GM18909 (cell line): ENCODE measurements around the gene CACNA1F.

Experiments used
- ATAC-seq: cut with Tn5 transposase; IDR thresholded peaks from one replicate; pipeline ENCODE4 v1.9.1; 2021; ENCODE audit warnings: mild to moderate bottlenecking; ENCODE audit not compliant: unreplicated experiment, poor library complexity

Gene CACNA1F

GRCh38 chrX:49233176-49233575 is at the start of gene CACNA1F:
Gene CACNA1F, minus strand, starts transcription at chrX:49233340. Its CDS starts 31 bp downstream, at chrX:49233309.
- no peak for ATAC-seq

DNA sequence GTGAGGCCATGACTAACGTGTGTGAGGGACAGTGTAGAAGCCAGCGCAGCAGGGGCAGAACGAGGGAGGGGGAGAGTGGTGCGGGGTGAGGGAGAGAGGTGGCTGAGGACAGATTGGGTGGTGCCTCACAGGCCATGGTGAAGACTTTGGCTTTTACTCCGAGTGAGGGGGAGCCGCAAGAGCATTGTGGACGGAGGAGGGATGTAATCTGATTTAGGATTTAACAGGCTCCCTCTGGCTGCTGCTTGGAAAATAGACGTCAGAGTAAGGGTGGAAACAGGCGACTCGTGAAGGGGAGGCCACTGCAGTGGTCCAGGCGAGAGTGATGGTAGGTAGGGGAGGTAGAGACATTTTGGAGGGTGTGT is 49.5 kb upstream of the CACNA1F start:
- ATAC-seq = no peak

- no peak for ATAC-seq
Measured at GRCh38 chrX:49278081-49278480, 44.9 kb upstream of the CACNA1F start.

GRCh38 chrX:49277535-49277830 is 44.3 kb upstream of the CACNA1F start:
- no peak for ATAC-seq

- ATAC-seq = no peak
Measured at GRCh38 chrX:49276671-49277534, 43.8 kb upstream of the CACNA1F start.

- no peak for ATAC-seq
Measured at GRCh38 chrX:49276207-49276606, 43.1 kb upstream of the CACNA1F start.

- no peak for ATAC-seq
Measured at GRCh38 chrX:49273181-49273727, 40.1 kb upstream of the CACNA1F start.

DNA sequence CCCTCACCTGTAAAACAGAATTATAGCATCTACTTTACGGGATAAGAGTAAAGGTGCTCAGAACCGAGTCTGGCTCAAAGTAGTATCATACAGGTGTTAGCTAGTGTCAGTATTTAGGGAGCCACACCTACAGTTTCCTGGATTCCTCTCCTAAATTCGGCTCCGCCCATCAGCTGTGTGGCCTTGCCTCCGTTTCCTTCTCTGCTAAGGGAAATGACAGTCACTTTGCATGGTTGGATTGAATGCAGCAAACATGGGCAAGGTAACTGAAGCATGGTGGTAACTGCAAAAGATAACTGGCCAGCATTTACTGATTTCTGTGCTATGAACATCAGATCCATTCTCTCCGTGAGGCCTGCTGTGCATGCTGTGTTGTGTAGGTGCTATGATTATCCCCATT is 39.3 kb upstream of the CACNA1F start:
- ATAC-seq = no peak

DNA sequence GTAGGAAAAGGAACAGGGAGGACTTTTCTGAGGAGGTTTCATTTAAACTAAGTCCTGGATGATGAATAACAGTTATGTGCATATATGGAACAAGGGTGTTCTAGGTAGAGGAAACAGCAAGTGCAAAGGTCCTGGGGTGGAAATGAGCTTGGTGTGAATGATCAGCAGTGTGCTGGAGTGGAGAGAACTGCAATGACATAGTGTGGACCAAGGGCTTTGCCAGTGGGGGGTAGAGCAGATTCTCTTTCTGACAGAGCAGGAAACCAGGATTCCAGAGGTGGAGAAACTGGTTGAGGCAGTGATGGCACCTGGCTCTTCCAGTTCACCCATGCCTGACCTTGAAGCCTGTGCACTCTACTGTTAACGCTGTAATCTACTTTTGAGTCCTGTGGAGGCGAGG is 38.2 kb upstream of the CACNA1F start:
- no peak for ATAC-seq

DNA sequence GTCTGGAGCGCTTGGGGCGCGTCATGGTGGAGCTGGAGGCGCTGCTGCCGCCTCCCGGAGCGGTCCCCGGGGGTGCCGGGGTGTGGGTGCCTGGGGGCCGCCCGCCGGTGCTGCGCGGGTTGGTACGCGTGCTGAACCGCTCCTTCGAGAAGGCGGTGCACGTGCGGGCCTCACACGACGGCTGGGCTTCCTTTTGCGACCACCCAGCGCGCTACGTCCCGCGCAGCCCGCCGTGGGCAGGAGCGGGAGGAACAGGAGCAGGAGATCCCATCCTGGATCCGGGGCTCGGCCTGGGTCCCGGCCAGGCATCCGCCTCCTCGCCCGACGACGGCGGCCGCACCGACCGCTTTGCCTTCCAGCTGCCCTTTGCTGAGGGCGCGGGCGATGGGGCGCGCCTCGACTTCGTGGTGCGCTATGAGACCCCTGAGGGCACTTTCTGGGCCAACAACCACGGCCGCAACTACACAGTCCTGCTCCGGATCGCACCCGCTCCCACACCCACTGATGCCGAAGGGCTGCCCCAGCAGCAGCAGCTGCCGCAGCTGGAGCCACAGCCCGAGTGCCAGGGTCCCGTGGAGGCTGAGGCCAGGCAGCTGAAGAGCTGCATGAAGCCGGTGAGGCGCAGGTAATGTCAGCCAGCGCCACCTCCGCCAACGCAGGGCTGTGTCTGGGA is 37.2 kb upstream of the CACNA1F start:
- no peak for ATAC-seq

DNA sequence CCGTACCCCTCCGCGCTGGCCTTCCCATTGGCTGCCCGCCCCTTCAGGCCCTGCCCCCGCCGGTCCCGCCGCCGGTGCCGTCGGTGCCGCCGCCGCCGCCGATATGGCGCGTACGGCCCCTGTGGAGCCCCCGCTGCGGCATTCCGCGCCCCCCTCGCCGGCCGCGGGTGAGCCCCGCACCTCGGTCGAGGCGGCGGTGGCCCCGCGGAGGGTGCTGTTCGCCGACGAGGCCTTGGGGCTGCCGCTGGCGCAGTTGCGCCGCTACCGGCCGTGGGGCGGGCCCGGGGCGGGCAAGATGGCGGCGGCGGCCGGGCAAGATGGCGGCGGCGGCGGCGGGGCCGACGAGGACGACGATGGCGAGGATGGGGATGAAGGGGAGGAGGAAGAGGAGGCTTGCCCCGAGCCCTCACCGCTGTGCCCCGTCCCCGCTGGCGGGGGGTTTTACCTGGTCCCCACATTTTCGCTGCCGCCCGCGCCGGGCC is 36.7 kb upstream of the CACNA1F start, which contains the start of gene PPP1R3F:
PPP1R3F (plus strand) TSS at position 27 of the 482 bp plus-strand sequence; CDS start at position 104, 77 bp downstream.
- ATAC-seq = peak; percentile 25

DNA sequence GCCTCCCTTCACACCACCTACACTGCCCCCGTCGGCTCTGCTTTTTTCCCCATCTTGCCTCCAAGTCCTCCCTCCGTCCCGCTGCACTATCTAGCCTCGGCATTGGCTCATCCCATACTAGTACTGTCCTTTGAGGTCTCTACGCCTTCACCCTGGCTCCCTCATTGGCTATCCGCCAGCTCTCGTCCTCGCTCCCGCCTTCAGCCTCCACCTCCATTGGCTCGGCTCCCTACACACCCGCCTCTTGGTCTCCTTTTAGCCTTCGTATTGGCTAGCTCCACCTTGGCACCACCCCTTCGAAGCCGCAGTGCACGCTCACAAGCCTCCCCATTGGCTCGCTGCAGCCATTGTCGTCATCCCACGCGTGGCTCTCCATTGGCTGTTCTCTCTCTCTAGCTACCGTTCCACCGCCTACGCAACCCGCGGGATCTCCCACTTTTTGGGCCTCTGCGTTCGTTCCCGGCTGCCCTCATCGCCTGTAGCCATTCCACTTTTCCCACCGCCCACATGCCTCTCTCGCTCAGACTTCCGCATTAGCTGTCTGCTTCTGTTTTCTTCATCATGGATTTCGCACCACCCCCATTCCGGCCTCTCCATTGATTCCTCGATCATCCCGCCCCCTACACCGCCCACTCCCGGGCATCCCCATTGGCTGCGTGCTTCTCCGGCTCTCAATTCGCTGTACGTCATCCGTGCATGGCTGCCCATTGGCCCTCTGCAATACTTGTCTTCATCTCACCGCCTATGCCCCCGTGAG is 36.0 kb upstream of the CACNA1F start:
- peak; percentile 86 for ATAC-seq

DNA sequence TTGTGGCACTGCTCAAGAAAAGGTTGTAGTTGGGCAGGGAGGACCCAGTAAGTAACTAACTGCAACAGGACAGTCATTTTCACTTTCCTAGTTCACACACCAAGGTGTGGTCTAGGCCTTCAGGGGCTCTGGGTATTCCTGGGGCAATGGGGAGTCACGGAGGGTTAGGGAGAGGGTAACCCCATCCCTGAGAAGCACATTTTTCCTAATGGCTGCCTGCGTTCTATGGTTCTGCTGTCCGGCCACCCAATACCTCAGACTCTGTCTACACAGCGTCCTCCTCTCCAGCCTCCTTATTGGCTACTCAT is 35.5 kb upstream of the CACNA1F start:
- ATAC-seq = no peak

GRCh38 chrX:49266523-49267445 is 33.6 kb upstream of the CACNA1F start:
- no peak for ATAC-seq

DNA sequence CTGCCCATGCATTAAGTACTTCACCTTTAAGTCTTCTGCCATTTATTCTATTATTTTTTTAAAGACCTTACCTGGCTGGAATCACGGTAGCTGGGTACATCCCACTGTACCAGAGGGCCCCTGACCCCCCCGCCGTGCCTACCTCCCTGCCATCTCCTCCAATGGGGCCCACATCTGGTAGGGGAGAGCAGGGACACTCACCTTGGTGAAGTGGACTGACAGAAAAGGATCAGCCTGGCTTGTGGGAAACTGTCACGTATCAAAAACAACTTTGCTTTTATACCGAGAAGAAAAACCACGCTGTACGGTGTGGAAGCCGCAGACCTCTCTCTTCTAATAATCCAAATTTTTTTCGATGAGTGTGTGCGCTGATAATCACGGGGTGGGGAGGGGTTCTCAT is 31.3 kb upstream of the CACNA1F start, which contains the start of gene FOXP3:
FOXP3 (minus strand) TSS at position 251 of the 400 bp plus-strand sequence. CDS start 6,205 bp downstream, outside the sequence.
- no peak for ATAC-seq

DNA sequence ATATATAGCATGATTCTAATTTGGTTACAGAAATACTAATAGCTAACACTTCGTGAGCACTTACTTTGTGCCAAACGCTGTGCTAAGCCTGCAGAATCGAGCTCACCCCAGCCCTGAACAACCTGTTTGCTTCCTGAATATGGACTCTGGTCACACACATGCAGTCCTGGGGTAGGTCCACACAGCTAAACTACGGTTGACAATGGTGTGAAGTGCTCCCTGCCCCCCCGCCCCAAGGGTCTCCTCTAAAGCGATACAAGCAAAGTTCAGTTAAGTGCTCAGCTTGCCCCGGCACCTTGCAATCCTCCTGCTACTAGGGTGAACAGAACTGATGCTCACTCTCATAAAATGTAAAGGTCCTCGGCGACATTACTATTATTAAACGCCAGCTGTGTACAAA is 30.5 kb upstream of the CACNA1F start:
- ATAC-seq = no peak

GRCh38 chrX:49262603-49263002 is 29.5 kb upstream of the CACNA1F start:
- no peak for ATAC-seq

DNA sequence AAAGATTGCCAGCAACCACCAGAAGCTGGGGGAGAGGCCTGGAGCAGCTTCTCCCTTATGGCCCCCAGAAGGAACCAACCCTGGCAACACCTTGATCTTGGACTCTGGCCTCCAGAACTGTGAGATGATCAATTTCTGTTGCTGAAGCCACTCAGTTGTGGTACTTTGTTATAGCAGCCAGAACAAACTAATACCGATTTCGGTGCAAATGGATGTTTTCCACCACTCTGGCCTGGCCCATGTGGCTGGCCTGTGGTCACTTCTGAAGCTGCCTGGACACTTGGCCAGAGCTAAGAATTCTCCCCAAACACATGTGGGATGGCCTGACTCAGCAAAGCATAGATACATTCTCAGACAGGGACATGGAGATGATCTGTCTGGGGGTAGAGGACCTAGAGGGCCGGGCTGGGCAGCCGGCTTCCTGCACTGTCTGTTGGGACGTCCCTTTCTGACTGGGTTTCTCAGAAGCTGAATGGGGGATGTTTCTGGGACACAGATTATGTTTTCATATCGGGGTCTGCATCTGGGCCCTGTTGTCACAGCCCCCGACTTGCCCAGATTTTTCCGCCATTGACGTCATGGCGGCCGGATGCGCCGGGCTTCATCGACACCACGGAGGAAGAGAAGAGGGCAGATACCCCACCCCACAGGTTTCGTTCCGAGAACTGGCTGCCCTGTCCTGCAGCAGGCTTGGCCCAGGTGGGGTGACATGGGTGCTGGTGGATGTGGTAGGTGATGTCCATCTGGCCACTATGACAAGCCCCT is 27.3 kb upstream of the CACNA1F start:
- no peak for ATAC-seq

DNA sequence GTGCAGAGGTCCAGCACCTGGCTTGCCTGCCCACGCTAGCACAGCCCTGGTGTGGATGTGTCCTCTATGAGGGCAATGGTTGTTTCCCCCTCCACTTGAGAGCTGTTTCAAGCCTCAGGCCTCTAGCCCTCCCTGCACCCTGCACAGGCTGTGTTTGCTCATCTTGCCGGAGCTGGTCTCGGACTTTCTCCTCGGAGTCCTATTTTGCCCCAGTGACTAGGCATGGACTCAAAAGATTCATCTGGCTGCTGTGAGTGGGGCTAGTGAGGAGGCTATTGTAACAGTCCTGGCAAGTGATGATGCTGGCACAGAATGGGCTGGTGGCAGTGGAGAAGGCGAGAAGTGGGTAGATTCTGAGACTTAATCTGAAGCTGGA is 25.6 kb upstream of the CACNA1F start:
- no peak for ATAC-seq
